WTC11 (cell line): ENCODE measurements around the gene TXNL4A.
"Not testable (repeated sequence)": the region's sequence is repeated elsewhere in the genome, so short reads cannot be mapped to it uniquely, and the experiment has no call there.

Experiments
- CTCF ChIP-seq: fragments of 200-600 bp; IDR thresholded peaks from 2 replicates; pipeline ENCODE4 v1.8.0; 2022; ENCODE audit warnings: antibody characterized with exemption
- E2F5 ChIP-seq: sonication (generic); formaldehyde crosslinking; IDR thresholded peaks from 2 replicates; pipeline ENCODE4 v1.8.1; 2022; ENCODE audit warnings: mild to moderate bottlenecking, moderate library complexity, missing genetic modification reagents
- ELF4 ChIP-seq: sonication (generic); formaldehyde crosslinking; IDR thresholded peaks from 2 replicates; pipeline ENCODE4 v1.8.1; 2022; ENCODE audit warnings: low read depth, mild to moderate bottlenecking, moderate library complexity, missing genetic modification reagents
- FOXJ3 ChIP-seq: sonication (generic); formaldehyde crosslinking; IDR thresholded peaks from 2 replicates; pipeline ENCODE4 v1.9.0; 2021; ENCODE audit warnings: missing genetic modification reagents, mild to moderate bottlenecking, borderline replicate concordance
- FOXP1 ChIP-seq: sonication (generic); formaldehyde crosslinking; IDR thresholded peaks from 2 replicates; pipeline ENCODE4 v1.8.0; 2022; ENCODE audit warnings: missing genetic modification reagents, mild to moderate bottlenecking, moderate library complexity, borderline replicate concordance
- IRF2 ChIP-seq: sonication (generic); formaldehyde crosslinking; IDR thresholded peaks from 2 replicates; pipeline ENCODE4 v1.8.0; 2022; ENCODE audit warnings: low read depth, missing genetic modification reagents, borderline replicate concordance
- MLX ChIP-seq: sonication (generic); formaldehyde crosslinking; IDR thresholded peaks from 2 replicates; pipeline ENCODE4 v1.8.1; 2023; ENCODE audit warnings: mild to moderate bottlenecking, missing genetic modification reagents, moderate library complexity
- SMAD3 ChIP-seq: sonication (generic); formaldehyde crosslinking; IDR thresholded peaks from 2 replicates; pipeline ENCODE4 v1.8.0; 2022; ENCODE audit warnings: missing genetic modification reagents, mild to moderate bottlenecking, borderline replicate concordance
- TEAD4 ChIP-seq: sonication (generic); formaldehyde crosslinking; IDR thresholded peaks from 2 replicates; pipeline ENCODE4 v1.8.0; 2022; ENCODE audit warnings: mild to moderate bottlenecking, missing genetic modification reagents
- USF1 ChIP-seq: sonication (generic); formaldehyde crosslinking; IDR thresholded peaks from 2 replicates; pipeline ENCODE4 v1.8.0; 2022; ENCODE audit warnings: mild to moderate bottlenecking, missing genetic modification reagents
- ZNF219 ChIP-seq: sonication (generic); formaldehyde crosslinking; IDR thresholded peaks from 2 replicates; pipeline ENCODE4 v1.8.0; 2023; ENCODE audit warnings: missing genetic modification reagents, mild to moderate bottlenecking, borderline replicate concordance
- ZNF263 ChIP-seq: sonication (generic); formaldehyde crosslinking; IDR thresholded peaks from 2 replicates; pipeline ENCODE4 v1.8.1; 2022; ENCODE audit warnings: low read depth, mild to moderate bottlenecking, moderate library complexity, missing genetic modification reagents
- TF ChIP-seq, protein P1 (sequence below): sonication (generic); formaldehyde crosslinking; IDR thresholded peaks from 2 replicates; pipeline ENCODE4 v1.8.1; 2022; ENCODE audit warnings: mild to moderate bottlenecking, missing genetic modification reagents, moderate library complexity, borderline replicate concordance
- TF ChIP-seq, protein P2 (sequence below): sonication (generic); formaldehyde crosslinking; IDR thresholded peaks from 2 replicates; pipeline ENCODE4 v1.8.1; 2023; ENCODE audit warnings: mild to moderate bottlenecking, missing genetic modification reagents, moderate library complexity

- TF ChIP-seq, protein P1, sequence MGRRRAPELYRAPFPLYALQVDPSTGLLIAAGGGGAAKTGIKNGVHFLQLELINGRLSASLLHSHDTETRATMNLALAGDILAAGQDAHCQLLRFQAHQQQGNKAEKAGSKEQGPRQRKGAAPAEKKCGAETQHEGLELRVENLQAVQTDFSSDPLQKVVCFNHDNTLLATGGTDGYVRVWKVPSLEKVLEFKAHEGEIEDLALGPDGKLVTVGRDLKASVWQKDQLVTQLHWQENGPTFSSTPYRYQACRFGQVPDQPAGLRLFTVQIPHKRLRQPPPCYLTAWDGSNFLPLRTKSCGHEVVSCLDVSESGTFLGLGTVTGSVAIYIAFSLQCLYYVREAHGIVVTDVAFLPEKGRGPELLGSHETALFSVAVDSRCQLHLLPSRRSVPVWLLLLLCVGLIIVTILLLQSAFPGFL = not testable (repeated sequence)
- not testable (repeated sequence) for TF ChIP-seq ZNF219 (CRISPR knock-in tag); FOXJ3 (CRISPR knock-in tag); CTCF; E2F5; USF1 (CRISPR knock-in tag); ELF4 (CRISPR knock-in tag); FOXP1; SMAD3 (CRISPR knock-in tag); IRF2 (CRISPR knock-in tag); MLX (CRISPR knock-in tag); ZNF263 (CRISPR knock-in tag); TEAD4 (CRISPR knock-in tag)
- TF ChIP-seq, protein P2, sequence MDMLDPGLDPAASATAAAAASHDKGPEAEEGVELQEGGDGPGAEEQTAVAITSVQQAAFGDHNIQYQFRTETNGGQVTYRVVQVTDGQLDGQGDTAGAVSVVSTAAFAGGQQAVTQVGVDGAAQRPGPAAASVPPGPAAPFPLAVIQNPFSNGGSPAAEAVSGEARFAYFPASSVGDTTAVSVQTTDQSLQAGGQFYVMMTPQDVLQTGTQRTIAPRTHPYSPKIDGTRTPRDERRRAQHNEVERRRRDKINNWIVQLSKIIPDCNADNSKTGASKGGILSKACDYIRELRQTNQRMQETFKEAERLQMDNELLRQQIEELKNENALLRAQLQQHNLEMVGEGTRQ (CRISPR knock-in tag) = not testable (repeated sequence)
These were observed 39.4 kb upstream of the TXNL4A start for GRCh38 chr18:80027719-80028118.
